Fibroblast of mammary gland (primary cell): Measurements from ENCODE around the gene SCN11A.

Source experiments
- DNase-seq: peaks from one replicate; pipeline ENCODE4 v3.0.0-alpha.2; 2010; ENCODE audit warnings: low read depth
- H3K4me3 ChIP-seq: 2 replicates; pipeline ENCODE4 v1.5.1; 2011; ENCODE audit warnings: low read depth, mild to moderate bottlenecking, low read length, moderate library complexity; ENCODE audit not compliant: control insufficient read depth
- CTCF ChIP-seq: conservative IDR thresholded peaks from 2 replicates; pipeline ENCODE4 v1.5.1; 2011; ENCODE audit warnings: low read depth, low read length, inconsistent platforms; ENCODE audit not compliant: control insufficient read depth, insufficient read depth

SCN11A gene

GRCh38 chr3:39013921-39014509, 37.7 kb downstream of the SCN11A start:
- no peak for TF ChIP-seq CTCF
- DNase-seq = no peak
- H3K4me3 ChIP-seq = no peak overlapping the region

DNA sequence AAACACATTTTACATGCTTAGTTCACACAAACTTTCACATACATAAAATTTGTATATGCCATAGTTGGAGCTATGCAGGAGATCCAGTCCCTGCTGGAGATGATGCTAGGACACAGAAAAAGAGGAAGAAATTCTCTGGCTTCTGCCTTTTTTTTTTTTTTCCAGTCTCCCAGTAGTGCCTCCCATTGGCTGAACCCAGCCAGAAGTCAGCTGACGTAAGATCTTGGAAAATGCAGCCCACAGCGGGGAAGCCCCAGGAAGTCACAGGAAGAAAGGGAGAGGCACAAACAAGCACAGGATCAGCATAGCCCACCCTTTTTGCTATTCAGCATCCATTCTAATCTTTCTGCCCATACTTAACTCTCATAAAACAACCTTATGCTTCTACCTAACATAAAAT, 38.5 kb downstream of the SCN11A start:
- H3K4me3 ChIP-seq = no peak overlapping the region
- DNase-seq = peak; percentile 29
- no peak for TF ChIP-seq CTCF

GRCh38 chr3:39011191-39011736, 40.5 kb downstream of the SCN11A start:
- H3K4me3 ChIP-seq = no peak overlapping the region
- no peak for DNase-seq
- TF ChIP-seq CTCF = no peak

DNA sequence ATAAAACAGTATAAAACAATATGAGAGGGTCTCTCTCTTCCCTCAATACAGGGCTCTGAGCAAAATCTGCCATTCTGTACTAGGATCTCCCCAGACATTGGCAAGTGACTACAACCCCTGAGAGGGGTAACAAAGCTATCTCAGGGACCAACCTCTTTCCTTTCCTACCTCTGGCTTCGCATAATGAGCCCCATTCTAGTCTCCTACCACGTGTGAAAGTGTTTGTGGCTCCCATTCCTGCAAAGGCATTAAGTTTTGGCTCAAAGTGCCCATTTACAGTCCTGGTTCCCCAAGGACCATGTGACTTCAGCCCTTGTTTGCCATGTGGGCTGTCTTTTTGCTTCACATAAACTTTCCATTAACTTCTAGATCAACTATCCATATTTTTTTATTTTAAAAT, 46.4 kb downstream of the SCN11A start:
- TF ChIP-seq CTCF = no peak
- no peak for DNase-seq
- H3K4me3 ChIP-seq = no peak overlapping the region
